ENCODE results near the gene NOD2. TPM values are rescaled to one million over a fixed set of nuclear protein-coding genes. Genes with fewer than 3 reads are reported as not detected.

NOD2 gene
- polyA plus RNA-seq, 3 donors, result 0.43 to 2.5 (median 1.2) TPM

DNA sequence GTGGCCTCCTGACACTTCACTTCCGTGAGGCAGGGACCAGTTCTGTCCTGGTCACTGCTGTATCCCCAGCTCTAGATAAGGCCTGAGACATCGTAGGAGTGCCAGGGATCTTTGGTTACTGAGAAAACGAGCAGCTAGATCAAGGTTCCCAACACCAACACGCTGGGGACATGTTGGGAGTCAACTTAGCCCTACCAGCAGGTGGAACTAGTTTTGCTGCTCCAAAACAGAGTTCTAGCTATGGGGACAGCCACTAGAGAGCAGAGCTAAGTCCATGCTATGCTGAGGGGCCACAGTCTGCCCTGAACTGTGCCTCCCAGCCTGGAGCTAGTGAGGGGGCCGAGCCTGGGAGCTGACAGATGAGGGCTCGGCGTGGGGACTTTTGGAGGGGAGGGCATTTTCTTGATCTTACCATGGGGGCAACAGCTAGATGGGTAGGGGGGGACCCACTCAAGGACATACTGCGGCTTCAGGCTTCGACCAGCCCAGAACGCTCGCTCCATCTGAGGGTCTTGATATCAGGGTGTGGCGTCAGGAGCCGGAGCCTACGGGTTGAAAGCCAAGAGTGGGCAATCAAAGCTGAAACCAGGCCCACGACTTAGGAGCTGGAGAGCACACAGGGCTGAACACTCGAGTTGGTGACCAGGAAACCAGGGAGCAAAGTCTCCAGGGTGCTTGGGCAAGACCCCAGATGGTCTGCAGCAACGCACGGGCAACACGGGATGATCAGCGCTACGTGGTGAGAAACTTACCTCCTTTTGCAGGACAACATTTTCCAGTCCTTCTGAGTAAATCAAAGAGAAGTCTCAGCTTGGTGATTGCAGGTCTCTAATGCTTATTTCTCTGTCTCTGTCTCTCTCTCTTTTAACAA, 25.7 kb upstream of the NOD2 start:
- no peak overlapping the region for H3K27ac ChIP-seq (ENCODE audit: low read depth, low read length)
- 86 to 88% (median 86%) methylated on average over 21 of the region's 21 CpGs for WGBS, 3 donors

DNA sequence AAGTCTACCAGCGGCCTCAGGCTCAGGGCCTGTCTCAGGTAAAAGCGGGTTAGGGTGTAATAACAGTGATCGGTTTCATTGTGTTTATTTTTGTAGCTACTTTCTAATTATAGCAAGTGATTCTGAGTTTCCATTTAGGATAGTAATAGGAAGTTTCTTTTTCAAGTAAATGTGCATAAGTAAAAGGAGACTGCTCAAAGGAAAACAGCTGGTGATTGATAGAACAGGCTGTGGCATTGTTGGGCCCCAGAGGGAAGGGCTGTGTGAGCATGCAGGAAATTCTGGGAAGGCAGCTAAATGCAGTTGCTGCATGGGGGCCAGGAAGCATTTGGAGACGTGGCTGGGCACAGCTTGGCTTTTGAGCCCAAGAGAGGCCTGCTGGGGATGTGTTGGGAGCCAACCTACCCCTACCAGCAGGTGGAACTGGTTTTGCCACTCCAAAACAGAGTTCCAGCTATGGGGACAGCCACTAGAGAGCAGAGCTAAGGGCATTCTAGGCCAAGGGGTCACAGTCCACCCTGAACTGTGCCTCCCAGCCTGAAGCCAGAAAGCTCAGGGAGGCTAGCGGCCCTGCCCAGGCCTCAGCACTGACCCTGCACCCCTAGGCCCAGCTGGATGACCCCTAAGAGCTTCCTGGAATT, 24.9 kb upstream of the NOD2 start:
- 54 to 64% (median 61%) methylated on average over 5 of the region's 5 CpGs for WGBS, 3 donors
- no peak overlapping the region for H3K27ac ChIP-seq (ENCODE audit: low read depth, low read length)

DNA sequence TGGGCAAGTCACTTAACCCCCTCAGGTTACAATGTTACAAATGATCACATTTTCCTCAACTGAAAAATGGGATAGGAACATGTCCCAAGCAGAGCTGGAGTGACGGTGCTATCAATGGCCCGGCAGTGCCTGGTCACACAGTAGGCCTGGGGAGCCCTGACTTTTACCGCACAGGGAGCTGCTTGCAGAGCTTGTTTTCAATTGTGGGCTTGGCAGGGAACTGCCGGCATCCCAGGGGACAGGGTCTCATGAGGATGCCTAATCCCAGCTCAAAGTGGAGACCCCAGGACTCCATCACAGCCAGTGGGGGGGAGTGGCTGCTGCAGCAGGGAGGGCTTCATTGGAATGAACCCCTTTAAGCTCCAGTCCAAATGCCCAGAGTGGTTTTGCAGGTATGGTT, 23.7 kb upstream of the NOD2 start:
- WGBS, 3 donors, result 97 to 98% (median 97%) methylated on average over 4 of the region's 4 CpGs
- no peak overlapping the region for H3K27ac ChIP-seq (ENCODE audit: low read depth, low read length)

DNA sequence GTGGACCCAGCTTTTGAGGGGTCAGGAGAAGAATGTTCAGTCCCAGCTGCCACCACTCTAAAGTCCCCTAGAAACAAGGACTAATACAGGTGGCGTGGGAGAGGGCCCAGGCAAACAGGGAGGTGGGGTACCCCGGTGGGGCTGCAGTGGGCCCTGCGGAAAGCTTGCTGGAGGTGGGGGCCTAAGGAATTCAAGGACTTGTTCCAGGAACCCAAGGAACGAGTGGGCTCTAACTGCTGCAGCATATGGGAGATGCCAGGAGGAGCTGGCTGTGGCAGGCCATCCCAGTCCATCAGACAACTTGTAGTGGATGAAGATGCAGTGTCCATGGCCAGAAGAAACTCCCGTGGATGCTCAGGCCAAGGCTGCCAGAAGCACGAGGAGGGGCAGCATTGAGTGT, 22.9 kb upstream of the NOD2 start:
- H3K27ac ChIP-seq (ENCODE audit: low read depth, low read length), result no peak overlapping the region
- 89 to 91% (median 90%) methylated on average over 6 of the region's 6 CpGs for WGBS, 3 donors

DNA sequence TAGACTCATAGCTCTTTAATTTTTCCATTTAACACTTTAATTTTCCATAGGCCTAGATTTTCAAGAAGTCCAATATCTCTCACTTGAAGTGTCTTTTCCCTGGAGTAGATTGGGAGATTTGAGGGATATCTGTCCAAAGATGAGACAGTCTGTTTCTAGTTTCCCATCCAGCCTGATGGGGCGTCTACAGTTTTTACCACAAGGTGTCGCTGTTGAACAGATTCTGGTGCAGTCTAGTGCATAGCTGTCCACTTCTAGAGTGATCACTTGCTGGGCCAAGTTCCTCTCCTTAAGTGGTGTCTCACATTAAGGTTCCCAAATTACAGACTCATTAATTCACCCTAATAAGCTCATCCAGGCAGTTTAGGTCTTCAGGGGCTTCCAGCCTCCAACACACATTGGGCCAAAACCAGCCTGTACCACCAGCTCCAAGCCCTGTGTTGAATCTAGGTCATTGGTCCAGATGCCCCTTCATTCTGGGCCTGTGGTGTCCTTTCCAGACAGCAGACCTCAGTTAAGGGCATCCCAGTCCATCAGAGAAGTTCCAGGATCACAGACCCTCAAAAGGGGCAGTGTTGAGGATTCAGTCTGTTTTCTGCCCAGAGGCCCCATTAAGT, 21.7 kb upstream of the NOD2 start:
- 56 to 67% (median 56%) methylated on average over 2 of the region's 2 CpGs for WGBS, 3 donors
- no peak overlapping the region for H3K27ac ChIP-seq (ENCODE audit: low read depth, low read length)

DNA sequence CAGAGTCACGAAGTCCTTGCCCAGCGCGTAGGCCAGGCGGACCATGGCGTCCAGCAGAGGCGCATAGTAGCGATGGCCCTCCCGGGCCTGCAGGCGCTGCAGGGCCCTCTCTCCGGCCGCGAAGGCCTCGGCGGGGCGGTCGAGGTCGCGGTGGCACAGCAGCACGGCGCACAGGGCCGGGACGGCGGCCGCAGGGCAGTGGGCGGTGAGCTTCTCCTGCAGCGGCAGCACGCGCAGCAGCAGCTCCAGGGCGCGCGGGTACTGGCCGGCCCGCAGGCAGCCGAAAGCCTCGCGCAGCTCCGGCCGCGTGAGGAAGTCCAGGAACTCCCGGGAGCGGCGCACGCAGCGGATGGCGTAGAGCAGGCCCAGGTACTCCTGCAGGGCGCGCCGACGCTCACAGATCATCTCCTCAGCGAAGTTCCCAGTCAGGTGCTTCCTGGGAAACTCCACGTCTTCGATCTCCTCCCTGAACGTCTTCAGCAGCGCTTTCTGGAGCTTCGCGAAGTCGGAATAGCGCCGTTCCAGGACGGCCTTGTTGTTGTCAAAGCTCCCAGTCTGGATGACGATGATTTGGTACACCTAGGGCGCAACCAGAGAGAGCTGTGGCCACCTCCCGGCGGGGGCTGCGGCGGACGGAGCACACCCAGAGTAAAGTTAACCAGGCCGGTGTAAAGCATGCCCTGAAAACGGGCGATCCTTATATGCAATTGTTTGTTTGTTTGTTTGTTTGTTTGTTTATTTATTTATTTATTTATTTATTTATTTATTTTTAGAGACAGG, 19.7 kb upstream of the NOD2 start:
- no peak overlapping the region for H3K27ac ChIP-seq (ENCODE audit: low read depth, low read length)
- WGBS, 3 donors, result 61 to 65% (median 62%) methylated on average over 67 to 70 of the region's 70 CpGs

DNA sequence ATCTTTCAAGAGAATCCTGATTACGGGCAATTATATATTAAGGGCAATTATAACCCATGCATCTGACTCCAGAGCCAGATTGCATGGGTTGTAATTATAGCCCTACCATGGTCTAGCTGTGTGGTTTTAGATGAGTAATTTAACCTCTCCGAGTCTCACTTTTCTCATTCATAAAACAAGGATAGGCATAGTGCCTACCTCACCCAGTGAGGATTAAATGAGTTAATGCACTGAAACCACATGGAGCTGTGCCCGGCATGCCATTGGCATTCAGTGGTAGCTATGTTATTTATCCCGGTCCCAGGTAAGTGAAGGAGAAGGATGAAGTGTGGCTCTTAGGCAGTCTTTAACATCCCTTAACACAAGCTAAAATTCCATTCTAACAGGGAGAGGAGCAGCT, 18.6 kb upstream of the NOD2 start:
- no peak overlapping the region for H3K27ac ChIP-seq (ENCODE audit: low read depth, low read length)
- WGBS, 3 donors, result 90 to 94% (median 92%) methylated on average over 4 of the region's 4 CpGs

DNA sequence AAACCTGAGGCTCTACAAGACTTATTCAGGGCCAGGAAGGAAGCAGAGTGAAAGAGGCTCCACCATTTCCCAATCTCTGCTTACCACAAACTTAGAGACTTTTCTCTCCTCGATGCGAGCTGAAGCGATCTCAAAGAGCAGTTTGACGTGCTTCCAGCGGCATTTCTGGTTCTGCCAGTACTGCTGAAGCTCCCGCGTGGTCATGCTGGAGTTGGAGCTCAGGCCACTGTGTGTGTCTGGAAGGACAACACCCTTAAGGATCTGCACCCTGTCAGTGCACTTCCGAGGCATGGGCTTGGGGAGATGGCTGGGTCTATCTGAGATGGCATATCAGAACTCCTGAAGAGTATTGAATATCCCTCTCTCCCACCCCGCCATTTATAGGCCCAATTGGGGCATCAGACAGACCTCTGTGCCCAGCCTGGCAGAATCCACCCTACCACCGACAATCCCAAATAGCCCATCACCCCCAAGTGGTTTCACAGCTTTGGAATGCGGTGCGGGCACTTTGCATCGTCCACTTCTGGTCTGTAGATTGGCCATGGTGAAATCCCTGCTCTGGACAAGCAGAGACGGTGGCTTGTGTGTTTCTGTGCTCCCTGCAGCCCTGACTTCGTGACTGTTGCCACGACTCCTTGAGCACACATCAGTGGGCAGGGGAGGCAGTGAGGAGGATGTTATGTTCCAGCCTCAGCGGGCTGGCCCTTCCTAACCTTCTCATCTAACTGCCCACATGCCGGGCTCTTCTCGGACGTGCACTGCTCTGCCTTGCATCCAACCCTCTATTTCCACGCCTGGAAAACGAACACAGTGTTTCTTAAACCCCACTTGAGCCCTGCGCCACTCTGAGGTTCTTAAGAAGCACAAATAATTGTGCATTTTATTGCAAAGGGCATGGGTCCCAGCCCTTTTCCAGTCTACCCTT, 17.5 kb upstream of the NOD2 start:
- H3K27ac ChIP-seq (ENCODE audit: low read depth, low read length), result no peak overlapping the region

DNA sequence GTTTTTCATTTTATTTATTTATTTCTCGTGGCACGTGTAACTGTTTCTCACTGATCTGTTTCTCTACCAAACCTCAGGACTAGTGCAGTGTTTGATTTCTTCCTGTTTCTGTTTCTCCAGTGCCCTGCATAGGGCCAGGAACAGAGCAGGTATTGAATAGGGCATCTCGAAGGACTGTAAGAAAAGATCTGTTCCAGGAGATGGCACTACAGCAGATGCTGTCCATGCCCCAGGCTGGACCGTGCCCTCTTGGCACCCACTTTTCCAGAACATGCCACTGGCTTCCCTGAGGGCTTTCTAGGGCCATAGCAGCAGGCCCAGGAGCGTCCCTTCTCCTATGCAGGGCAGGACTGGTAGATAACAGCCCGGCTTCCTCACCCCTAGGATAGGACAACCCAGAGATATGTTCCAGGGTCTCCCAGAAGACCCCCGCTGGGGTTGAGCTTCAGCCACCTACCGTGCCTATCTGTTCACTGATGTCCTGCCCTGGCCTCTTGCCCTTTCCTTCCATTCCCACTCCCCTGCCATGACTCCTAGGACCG, 16.7 kb upstream of the NOD2 start:
- H3K27ac ChIP-seq (ENCODE audit: low read depth, low read length), result no peak overlapping the region
- 77 to 83% (median 79%) methylated on average over 9 of the region's 9 CpGs for WGBS, 3 donors

More for the DNA sequence above, 17.5 kb upstream of the NOD2 start:
- 79 to 88% (median 83%) methylated on average over 23 of the region's 23 CpGs for WGBS, 3 donors

DNA sequence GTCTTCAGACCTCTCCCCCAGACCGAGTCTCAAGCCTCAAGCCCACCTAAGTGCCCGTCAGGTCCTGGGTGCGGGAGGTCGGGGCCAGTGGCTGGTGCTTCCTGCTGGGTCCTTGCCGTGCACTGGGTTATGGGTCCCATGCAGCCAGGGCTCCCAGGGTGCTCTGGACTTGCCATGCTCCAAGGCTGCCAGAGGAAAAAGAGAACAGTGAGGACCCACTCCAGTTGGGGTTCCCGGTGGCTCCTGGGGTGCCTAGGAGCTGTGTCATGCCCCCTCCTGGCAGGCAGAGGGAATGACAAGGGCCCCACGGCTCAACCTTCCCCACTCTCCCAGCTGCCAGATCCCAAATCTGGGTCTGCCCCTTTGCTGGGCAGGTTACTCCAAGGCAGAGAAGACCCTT, 16.1 kb upstream of the NOD2 start:
- H3K27ac ChIP-seq (ENCODE audit: low read depth, low read length), result no peak overlapping the region
- whole genome bisulfite sequencing, 3 donors, result 71 to 86% (median 79%) methylated on average over 7 of the region's 7 CpGs

DNA sequence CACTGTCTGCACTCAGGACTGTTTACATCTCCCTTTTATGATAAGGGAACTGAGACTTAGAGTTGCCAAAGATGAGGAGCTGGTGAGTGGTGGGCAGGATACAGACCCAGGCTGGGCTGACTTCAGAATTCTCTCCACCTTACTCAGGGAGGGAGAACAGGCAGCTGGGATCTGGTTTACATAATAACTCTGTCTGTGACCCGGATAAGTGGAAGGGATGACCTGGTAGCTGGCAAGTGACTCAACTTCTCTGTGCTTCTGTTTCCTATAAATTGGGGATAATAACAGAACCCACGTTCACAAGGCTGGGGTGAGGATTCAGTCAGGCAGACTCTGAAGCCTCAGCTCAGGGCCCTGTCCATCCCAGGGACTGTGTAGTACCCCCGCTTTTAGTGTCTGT, 14.9 kb upstream of the NOD2 start:
- WGBS, 3 donors, result 55 to 71% (median 59%) methylated on average over 3 of the region's 3 CpGs
- no peak overlapping the region for H3K27ac ChIP-seq (ENCODE audit: low read depth, low read length)

DNA sequence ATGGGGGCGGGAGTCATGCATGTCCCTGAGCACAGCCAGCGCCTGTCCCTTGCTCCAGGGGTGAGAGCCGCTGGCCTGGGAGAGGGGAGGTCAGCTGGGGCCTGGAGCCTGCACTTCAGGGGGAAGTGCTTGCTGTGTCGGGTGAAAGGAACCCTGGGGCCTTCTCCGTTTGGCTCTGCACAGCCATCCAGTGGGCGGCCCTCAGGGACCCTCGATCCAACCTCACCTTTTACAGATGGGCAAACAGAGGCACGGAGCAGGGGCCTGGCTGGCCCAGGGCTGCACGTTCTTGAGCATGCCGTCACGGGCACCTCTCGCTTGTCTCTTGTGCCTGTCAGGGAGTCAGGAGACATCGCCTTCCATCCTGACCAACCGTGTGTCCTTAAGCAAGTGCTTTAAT, 14.1 kb upstream of the NOD2 start:
- no peak overlapping the region for H3K27ac ChIP-seq (ENCODE audit: low read depth, low read length)
- 82 to 87% (median 85%) methylated on average over 14 of the region's 14 CpGs for WGBS, 3 donors

DNA sequence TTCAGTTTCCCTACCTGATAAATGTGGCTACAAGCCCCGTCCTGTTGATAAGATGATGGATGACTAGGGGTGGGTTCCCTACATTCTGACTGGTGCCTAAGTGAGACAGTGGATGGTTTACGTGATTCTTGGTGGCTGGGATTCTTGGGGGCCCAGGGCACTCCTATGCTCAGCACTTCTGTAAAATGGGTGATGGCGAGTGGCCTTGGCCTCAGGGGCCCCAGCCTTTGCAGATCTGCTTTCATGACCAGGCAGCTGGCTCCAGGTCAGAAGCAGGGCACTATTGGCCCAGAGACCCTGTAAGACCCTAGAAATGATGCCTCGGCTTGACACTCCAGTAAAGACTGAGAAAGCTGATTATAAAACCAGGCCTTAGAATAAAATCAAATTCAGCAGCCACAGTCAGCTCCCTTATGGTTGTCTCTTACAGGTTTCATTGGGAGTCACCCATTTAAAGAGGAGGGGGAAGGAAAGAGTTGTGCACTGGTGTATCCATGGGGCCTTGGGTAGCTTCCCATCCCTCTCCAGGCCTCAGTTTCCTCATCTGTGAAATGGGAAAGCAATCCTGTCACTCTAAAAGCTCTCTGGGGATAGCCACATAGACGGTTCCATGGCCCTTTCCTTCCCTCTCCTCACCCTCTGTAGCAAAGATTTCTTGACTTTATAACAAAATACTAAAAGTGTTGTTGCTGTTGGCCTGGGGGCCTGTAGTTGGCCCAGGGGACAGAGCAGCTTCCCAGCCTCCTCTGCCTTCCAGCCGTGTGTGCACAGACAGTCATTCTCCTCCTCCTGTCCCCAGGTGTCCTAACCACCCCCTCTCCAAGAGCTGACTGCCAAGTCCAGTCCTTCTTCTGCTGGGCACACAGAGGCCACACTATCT, 13.5 kb upstream of the NOD2 start:
- H3K27ac ChIP-seq (ENCODE audit: low read depth, low read length), result no peak overlapping the region
- 75 to 86% (median 77%) methylated on average over 6 of the region's 6 CpGs for WGBS, 3 donors

DNA sequence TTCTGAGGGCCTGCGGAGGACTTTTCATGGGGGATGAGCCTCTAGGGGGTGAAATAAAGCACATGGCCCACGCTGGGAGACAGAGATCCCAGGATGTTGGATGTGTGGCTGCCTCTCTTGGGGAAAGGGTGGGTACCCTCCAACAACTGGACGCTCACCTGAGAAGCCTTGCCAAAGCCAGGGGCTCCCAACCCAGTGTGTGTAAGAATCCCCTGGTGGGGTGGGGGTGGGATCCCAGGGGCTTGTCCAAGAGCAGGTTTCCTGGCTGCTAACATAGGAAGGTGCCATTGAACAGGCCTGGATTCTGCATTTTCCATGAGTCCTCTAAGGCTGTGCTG, 12.9 kb upstream of the NOD2 start:
- H3K27ac ChIP-seq (ENCODE audit: low read depth, low read length), result no peak overlapping the region
- WGBS, 3 donors, result 66 to 87% (median 78%) methylated on average over 3 of the region's 3 CpGs

DNA sequence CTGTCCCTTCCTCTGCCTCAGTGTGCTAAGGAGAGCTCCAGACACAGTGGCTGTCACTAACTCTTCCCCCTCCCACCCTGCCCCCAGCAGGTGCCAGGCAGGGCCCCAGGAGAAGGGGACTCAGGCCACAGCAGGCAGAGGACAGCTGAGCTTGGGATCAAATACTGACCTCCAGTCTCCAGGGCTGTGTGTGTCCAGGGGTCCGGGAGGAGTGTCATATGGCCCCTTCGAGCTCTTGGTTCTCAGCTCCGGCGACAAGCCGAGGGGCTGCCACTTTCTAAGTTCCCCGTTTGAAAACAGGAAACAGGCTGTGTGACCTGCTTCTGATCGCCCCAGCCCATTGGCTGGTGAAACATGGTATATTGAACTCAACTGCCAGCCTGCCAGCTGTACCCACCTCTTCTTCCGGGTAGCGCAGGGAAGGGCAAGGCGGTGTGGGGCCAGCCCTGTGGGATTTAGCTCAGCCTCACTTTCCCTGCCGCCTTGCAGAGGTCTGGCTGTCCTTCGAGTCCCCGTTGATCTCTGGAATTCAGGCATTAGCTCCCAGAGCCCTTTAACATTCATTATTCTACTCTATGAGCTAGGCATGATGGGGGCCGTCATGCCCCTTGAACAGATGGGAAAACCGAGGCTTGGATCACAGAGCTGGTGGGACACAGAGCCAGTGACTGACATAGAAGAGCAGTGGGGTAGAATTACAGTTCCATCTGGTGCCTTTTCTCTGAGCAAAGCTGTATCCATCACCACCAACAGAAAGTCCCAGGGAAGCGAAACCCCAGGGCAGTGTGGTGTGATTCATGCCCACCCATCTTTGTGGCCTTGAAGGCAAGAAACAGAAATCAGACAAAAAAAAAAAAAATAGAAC, 12.2 kb upstream of the NOD2 start, which contains the start of gene SNX20:
TSS of gene SNX20 (minus strand) at position 292 of the 865 bp plus-strand sequence. CDS start 3,786 bp downstream, outside the sequence.
- no peak within 1 kb of the TSS for H3K27ac ChIP-seq (ENCODE audit: low read depth, low read length)
- WGBS, 3 donors, result 46 to 77% (median 52%) methylated on average over 16 of the region's 16 CpGs
